ENCODE measurements around the gene C12orf42.
"Not testable (repeated sequence)": the region's sequence is repeated elsewhere in the genome, so short reads cannot be mapped to it uniquely, and the experiment has no call there.

Gene C12orf42

GRCh38 chr12:103494734-103495468 is 867 bp downstream of the C12orf42 start:
- no peak for DNase-seq

DNA sequence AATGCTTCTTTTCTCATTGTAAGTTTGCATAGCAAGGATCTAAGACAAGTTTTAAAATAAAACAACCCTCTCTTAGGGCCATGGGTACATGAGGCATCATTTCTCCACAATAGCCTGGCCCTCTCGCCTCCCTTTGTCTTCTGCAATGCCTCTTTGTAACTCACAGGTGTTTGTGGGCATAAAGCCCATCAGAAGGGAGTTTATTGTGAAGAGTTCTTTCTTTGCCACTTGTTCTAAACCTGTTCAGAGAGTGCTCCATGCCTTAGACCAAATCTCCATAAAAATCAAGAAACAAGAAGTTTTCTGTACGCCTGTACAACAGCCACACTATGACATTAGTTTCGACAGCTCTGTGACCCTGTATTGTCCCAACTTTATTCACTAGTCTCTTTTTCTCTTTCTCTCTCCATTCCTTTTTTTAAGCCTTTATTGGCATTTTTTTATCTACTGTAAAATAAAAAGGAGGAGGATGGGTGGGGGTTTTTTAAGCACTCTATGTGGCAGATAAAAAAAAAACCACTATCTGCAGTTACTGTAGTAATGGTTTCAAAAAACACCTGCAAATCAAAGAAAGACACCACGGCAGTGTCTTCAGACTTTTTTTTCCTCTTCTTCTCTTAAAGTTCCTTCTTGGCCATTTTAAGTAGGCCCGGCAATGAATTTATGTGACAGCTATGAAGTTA is 1.6 kb downstream of the C12orf42 start:
- no peak for DNase-seq

DNA sequence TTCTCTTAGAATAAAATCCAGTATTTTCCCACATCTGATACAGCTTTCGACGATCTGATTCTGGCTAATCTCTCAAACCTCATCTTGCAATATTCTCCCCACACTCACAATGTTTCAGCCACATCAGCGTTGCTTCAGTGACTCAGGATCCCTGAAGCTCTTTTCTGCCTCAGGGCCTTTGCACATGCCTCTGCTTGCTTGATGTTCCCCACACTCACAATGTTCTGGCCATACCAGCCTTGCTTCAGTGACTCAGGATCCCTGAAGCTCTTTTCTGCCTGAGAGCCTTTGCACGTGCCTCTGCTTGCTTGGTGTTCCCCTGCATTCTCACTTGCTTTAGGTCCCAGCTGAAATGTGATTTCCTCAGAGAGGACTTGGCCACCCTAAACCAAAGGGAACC is 2.6 kb downstream of the C12orf42 start:
- DNase-seq: no peak

DNA sequence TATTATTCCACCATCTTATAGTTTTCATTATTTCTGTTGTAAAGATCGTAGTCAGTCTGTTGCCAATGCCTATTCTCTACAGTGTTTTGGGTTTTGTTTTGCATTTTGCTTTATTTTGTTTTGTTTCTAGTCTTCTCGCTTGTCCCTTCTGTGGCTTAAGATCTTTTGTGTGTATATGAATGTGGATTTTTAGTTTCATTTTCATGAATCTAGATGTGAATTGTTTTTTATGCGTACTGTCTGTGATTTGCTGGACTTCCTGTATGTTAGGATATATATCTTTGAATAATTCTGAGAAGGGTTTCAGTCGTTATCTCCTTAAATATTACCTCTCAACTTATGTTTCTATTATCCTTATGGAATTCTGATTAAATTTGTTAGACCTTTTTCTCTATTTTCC is 13.4 kb downstream of the C12orf42 start:
- DNase-seq: no peak

DNA sequence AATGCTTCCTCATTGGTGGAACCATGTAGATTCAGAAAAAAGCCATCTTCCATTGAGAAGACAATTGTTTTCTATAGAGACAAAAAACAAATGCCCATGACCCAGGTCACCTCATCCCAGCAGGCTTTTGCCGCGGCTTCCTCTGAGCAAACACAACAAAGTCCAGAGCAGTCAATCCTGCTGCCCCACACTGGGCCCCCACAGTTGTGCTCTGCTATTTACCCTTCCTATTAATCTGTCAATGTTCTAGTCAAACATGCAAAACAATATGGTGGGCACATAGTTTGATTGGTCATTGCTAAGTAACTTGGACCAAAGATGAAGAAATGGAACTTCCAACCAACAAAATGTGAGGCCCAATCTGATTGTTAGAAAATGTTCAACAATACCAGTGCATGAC is 20.7 kb downstream of the C12orf42 start:
- no peak for DNase-seq

- no peak for DNase-seq
These were observed 25.1 kb downstream of the C12orf42 start for GRCh38 chr12:103470664-103471063.

GRCh38 chr12:103469719-103470118 is 26.0 kb downstream of the C12orf42 start:
- no peak for DNase-seq

- DNase-seq: no peak
These were observed 26.9 kb downstream of the C12orf42 start for GRCh38 chr12:103468837-103469236.

DNA sequence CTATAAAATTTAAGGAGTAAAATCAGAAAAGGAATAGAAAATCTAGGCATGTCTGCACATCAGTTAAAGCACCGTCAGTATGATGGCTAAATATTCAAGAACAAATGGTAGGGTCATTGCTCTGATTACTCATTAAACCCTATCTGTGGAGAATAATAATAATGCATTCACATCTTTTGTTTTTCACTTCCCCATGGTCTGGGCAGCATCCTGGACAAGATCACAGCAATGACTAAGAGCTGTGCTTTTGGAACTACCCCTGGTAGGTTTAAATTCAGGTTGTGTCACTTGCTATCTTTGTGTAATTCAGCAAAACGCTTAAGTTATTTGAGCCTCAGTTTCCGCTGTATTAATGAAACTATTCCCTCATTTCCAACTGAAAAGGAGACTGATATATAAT is 33.1 kb downstream of the C12orf42 start:
- no peak for DNase-seq

DNA sequence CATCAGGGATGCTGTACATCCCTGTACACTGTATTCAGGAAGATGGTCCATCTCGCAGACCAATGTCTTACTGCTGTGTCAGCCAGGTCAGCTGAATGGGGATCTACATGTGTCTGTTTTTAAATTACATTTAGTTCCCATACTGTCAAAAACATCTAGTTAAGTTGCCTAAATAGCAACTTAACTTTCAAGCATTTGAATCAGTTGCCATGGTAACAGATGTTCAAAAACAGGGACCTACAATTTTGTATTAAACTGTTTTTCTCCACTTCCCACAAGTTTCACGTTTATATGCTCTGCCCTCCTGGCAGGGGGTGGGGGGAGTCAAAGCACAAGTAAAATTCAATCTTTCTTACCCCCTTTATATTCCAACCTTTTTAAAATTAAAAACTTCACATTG is 38.3 kb downstream of the C12orf42 start:
- no peak for DNase-seq

DNA sequence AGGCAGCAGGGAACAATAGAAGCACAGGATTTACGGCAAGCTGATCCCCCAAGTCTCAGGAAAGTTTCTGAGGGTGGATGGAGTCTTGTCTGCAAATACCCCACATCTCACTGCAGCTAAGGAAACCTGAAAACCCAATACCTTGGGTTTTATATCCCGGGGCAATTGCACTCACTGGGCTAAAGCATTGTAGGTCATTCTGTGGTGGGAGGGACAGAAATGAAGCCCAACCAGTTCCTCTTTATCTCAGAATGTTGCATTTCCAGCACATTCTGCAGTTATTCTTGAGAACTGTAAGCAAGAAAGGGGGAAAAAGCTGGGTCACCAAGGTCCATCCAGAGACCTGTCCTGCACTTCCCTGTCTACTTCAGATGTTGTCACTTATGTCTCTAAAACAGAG is 39.8 kb downstream of the C12orf42 start:
- DNase-seq: no peak

- no peak for DNase-seq
These were observed 40.6 kb downstream of the C12orf42 start for GRCh38 chr12:103455020-103455763.

DNA sequence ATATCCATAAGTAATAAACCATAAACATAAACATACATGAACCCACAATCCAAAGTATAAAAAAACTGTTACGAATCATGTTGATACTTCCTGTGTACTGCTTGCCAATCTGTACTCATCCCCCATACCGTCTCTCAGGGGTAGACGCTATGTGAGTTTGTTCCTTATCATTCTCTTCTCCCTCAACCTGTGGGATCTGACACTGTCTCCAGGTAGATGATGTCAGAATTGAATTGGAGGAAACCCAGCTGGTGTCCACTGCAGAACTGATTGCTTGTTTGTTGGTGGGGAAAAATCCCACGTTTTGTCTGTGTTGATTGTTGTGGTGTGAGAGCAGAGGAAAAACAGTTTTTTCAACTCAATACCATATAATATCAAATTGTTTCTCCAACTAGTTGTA is 50.8 kb downstream of the C12orf42 start:
- DNase-seq: no peak

DNA sequence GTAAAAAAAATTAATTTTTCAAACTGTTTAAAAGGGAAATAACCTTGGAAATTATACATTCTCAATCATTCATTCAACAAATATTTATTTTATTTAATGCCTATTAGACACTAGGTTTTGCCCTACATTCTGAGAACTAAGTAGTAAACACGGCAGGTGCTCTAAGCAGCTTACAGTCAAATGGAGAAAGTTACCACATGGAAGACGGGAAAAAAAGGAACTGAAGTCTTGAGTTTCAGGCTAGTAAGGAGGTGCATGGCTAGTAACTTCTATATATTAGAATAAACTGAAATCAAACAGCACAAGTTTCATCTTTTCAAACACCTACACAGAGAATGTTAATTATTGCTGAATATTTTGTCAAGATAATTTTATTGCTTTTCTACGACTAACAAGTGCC is 52.9 kb downstream of the C12orf42 start:
- DNase-seq: no peak

DNA sequence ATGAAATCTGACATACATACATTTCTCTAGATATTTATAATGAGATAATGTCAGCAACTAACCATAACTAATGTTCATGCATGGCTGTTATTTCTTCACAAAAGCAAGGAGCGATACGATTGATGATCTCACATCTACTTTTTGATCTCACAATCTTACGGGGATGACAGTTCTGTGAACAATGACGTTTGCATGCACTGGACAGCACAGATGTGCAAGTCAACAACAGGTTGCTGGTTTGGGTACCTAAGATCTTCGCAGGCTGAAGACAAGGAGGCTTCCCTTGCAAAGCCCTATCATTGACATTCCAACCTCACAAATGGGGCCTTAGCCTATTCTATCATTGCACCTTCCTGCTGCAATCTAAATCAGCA is 53.6 kb downstream of the C12orf42 start:
- DNase-seq: no peak

GRCh38 chr12:103441437-103442181 is 54.2 kb downstream of the C12orf42 start:
- no peak for DNase-seq

- DNase-seq: not testable (repeated sequence)
These were observed 61.3 kb downstream of the C12orf42 start for GRCh38 chr12:103434165-103435105.

DNA sequence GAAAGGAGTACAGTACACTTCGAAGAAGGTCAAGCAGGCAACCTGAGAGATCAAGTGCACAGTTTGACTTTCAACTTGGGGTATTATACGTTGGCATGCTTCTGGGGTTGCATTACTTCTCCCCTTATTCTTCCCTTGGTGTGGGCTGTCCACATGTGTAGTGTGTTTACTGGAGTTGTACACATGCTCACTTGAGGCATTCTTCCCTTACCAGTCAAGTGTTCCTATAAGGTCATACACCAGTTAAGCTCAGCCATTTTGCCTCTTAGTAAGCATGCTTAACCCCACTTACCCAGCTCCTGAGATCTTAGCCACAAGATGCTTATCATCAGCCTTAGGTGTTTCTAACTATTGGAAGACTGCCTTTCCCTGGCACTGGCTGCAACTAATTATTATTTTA is 63.8 kb downstream of the C12orf42 start:
- no peak for DNase-seq

- no peak for DNase-seq
These were observed 64.4 kb downstream of the C12orf42 start for GRCh38 chr12:103431387-103431786.

- DNase-seq: not testable (repeated sequence)
These were observed 70.1 kb downstream of the C12orf42 start for GRCh38 chr12:103425674-103426073.

GRCh38 chr12:103424849-103425586 is 70.8 kb downstream of the C12orf42 start:
- not testable (repeated sequence) for DNase-seq
